ENCODE measurements around the gene PIGBOS1.

PIGBOS1 gene

GRCh38 chr15:55337160-55337559, 18.2 kb upstream of the PIGBOS1 start:
- H3K4me3 ChIP-seq (ENCODE audit: low read depth, low read length): no peak overlapping the region
- TF ChIP-seq, protein P1, sequence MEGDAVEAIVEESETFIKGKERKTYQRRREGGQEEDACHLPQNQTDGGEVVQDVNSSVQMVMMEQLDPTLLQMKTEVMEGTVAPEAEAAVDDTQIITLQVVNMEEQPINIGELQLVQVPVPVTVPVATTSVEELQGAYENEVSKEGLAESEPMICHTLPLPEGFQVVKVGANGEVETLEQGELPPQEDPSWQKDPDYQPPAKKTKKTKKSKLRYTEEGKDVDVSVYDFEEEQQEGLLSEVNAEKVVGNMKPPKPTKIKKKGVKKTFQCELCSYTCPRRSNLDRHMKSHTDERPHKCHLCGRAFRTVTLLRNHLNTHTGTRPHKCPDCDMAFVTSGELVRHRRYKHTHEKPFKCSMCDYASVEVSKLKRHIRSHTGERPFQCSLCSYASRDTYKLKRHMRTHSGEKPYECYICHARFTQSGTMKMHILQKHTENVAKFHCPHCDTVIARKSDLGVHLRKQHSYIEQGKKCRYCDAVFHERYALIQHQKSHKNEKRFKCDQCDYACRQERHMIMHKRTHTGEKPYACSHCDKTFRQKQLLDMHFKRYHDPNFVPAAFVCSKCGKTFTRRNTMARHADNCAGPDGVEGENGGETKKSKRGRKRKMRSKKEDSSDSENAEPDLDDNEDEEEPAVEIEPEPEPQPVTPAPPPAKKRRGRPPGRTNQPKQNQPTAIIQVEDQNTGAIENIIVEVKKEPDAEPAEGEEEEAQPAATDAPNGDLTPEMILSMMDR (IDR thresholded peaks at IDR 0.05; ENCODE audit: control insufficient read depth, extremely low read depth, insufficient read depth): no peak
- DNase-seq (ENCODE audit: low read depth): no peak

DNA sequence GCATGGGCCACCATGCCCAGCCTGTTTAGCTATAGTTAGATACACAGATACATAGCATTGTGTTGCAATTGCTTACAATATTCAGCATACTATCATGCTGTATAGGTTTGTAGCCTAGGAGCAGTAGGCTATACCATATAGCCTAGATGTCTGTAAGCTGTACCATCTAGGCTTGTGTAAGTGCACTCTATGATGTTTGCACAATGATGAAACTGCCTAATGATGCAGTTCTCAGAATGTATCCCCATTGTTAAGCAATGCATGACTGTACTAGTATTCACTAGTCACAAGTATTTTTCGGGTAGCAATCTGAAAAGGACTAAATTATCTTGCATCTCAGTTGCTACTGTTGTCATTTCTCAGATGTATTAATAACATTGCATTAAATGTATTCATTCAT, 16.1 kb upstream of the PIGBOS1 start:
- no peak overlapping the region for H3K4me3 ChIP-seq (ENCODE audit: low read depth, low read length)
- DNase-seq (ENCODE audit: low read depth): no peak
- TF ChIP-seq, protein P1 (IDR thresholded peaks at IDR 0.05; ENCODE audit: control insufficient read depth, extremely low read depth, insufficient read depth): no peak

DNA sequence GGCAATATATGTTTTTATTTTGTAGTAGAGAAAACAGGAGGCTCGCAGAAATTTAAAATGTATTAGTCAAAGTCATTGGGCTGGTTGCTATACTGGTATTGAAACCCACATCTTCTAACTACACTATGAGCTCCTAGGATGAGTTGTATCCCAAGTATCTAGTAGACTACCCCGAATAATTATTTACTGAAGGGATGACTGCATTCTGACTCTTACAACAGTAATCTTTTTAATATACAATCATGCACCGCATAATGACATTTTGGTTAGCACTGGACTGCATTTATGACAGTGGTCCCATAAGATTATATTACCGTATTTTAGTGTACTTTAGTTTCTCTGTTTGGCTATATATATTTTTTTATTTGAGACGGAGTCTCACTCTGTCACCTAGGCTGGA, 15.4 kb upstream of the PIGBOS1 start:
- no peak for DNase-seq (ENCODE audit: low read depth)
- TF ChIP-seq, protein P1 (IDR thresholded peaks at IDR 0.05; ENCODE audit: control insufficient read depth, extremely low read depth, insufficient read depth): no peak
- no peak overlapping the region for H3K4me3 ChIP-seq (ENCODE audit: low read depth, low read length)

- no peak overlapping the region for H3K4me3 ChIP-seq (ENCODE audit: low read depth, low read length)
- TF ChIP-seq, protein P1 (IDR thresholded peaks at IDR 0.05; ENCODE audit: control insufficient read depth, extremely low read depth, insufficient read depth): no peak
- no peak for DNase-seq (ENCODE audit: low read depth)
These were observed 8.5 kb upstream of the PIGBOS1 start for GRCh38 chr15:55327387-55327786.

DNA sequence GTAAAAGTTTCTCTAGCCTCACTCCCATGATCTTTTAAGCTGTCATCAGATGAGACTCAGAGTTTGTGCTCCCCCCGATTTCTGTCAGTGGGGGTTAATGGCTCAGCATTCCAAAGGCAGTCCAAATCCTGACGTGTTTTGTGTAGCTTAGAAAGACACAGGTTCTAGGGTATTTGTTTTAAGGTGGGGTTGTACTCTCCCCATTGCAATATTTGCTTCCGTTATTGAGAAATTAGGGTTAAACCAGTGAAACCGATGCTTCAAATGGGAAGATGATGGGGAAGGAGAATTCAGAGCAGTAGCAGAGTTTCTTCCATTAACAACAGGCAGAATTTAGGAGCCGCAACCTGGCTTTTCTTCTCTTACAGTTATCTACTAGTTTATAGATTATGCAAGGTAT, 3.5 kb upstream of the PIGBOS1 start:
- DNase-seq (ENCODE audit: low read depth): no peak
- H3K4me3 ChIP-seq (ENCODE audit: low read depth, low read length): no peak overlapping the region
- TF ChIP-seq, protein P1 (IDR thresholded peaks at IDR 0.05; ENCODE audit: control insufficient read depth, extremely low read depth, insufficient read depth): no peak

DNA sequence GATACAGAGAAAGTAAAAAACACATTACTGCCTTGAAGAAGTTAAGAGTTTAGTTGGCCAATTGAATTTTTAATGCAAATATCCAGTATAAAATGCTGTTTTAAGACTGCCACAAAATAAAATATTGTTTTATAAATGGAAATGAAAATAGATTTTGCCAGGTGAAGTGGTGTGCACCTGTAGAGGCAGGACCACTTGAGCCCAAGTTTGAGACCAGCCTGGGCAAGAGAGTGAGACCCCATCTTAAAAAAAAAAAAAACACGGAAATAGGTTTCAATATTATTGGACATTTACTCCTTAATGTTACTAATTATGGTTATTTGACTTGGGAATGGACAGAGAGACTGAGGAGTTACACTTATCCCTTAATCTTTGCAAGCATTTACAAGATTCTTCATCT, 2.0 kb upstream of the PIGBOS1 start:
- H3K4me3 ChIP-seq (ENCODE audit: low read depth, low read length): no peak overlapping the region
- no peak for DNase-seq (ENCODE audit: low read depth)
- TF ChIP-seq, protein P1 (IDR thresholded peaks at IDR 0.05; ENCODE audit: control insufficient read depth, extremely low read depth, insufficient read depth): no peak

GRCh38 chr15:55320238-55320550, 1.3 kb upstream of the PIGBOS1 start:
- no peak for DNase-seq (ENCODE audit: low read depth)
- H3K4me3 ChIP-seq (ENCODE audit: low read depth, low read length): no peak overlapping the region
- TF ChIP-seq, protein P1 (IDR thresholded peaks at IDR 0.05; ENCODE audit: control insufficient read depth, extremely low read depth, insufficient read depth): no peak
